Hematopoietic multipotent progenitor cell treated with erythropoietin and hydrocortisone succinate and interleukin-3 and kit ligand, for 4 days (in vitro differentiated cells): ENCODE measurements around the gene ZNF282.
"Not testable (repeated sequence)": the region's sequence is repeated elsewhere in the genome, so short reads cannot be mapped to it uniquely, and the experiment has no call there.

Experiments
- DNase-seq: peaks from one replicate; pipeline ENCODE4 v3.0.0-alpha.2; 2015

Gene ZNF282

GRCh38 chr7:149261316-149261828, 66.0 kb downstream of the ZNF282 start:
- peak; percentile 47 for DNase-seq

- peak; percentile 94 for DNase-seq
Measured at GRCh38 chr7:149261829-149262617, 66.7 kb downstream of the ZNF282 start, which contains the start of gene ZNF783. ZNF783 (plus strand) TSS chr7:149262196; CDS start chr7:149262334, 138 bp downstream.

GRCh38 chr7:149266451-149266850, 71.1 kb downstream of the ZNF282 start:
- no peak for DNase-seq

GRCh38 chr7:149267733-149268132, 72.4 kb downstream of the ZNF282 start:
- DNase-seq, result no peak

GRCh38 chr7:149274424-149274823, 79.1 kb downstream of the ZNF282 start:
- DNase-seq, result not testable (repeated sequence)
